G401.6 (cell line): ENCODE data around the gene SREK1.

ENCODE experiments used
- FAIRE-seq: peaks from 2 replicates; lab custom pipeline; 2012; peaks lifted over from hg19 to GRCh38; lab: Jason Lieb, UNC

SREK1 gene

GRCh38 chr5:66164044-66164790 lies 20.1 kb downstream of the SREK1 start:
- no peak for FAIRE-seq

- no peak for FAIRE-seq
These were observed 24.1 kb downstream of the SREK1 start for GRCh38 chr5:66168226-66168625.

GRCh38 chr5:66169534-66169933 lies 25.4 kb downstream of the SREK1 start:
- no peak for FAIRE-seq

- FAIRE-seq = no peak
These were observed 26.3 kb downstream of the SREK1 start for GRCh38 chr5:66170195-66170919.

- peak; percentile 89 for FAIRE-seq
These were observed 27.5 kb downstream of the SREK1 start for GRCh38 chr5:66171349-66172344.

GRCh38 chr5:66174338-66174737 lies 30.2 kb downstream of the SREK1 start:
- FAIRE-seq = peak; percentile 28

GRCh38 chr5:66178799-66179198 lies 34.7 kb downstream of the SREK1 start:
- FAIRE-seq = no peak

- no peak for FAIRE-seq
These were observed 35.4 kb downstream of the SREK1 start for GRCh38 chr5:66179297-66180051.

- FAIRE-seq = no peak
These were observed 36.4 kb downstream of the SREK1 start for GRCh38 chr5:66180282-66181155.

GRCh38 chr5:66186108-66186507 lies 42.0 kb downstream of the SREK1 start:
- no peak for FAIRE-seq

- FAIRE-seq = no peak
These were observed 49.3 kb downstream of the SREK1 start for GRCh38 chr5:66193419-66193818.

GRCh38 chr5:66197764-66198405 lies 53.8 kb downstream of the SREK1 start:
- no peak for FAIRE-seq

- FAIRE-seq = no peak
These were observed 54.7 kb downstream of the SREK1 start for GRCh38 chr5:66198837-66199236.

- no peak for FAIRE-seq
These were observed 59.4 kb downstream of the SREK1 start for GRCh38 chr5:66203531-66203930.

- no peak for FAIRE-seq
These were observed 62.4 kb downstream of the SREK1 start for GRCh38 chr5:66206465-66206864.

- no peak for FAIRE-seq
These were observed 63.9 kb downstream of the SREK1 start for GRCh38 chr5:66207800-66208561.

- no peak for FAIRE-seq
These were observed 65.2 kb downstream of the SREK1 start for GRCh38 chr5:66209350-66209749.

- no peak for FAIRE-seq
These were observed 65.7 kb downstream of the SREK1 start for GRCh38 chr5:66209794-66210193.

GRCh38 chr5:66213533-66213932 lies 69.4 kb downstream of the SREK1 start:
- FAIRE-seq = no peak

GRCh38 chr5:66222455-66222854 lies 78.4 kb downstream of the SREK1 start:
- no peak for FAIRE-seq
